HG02884 (cell line): ENCODE data around the gene HOXA7.

Experiments used
- ATAC-seq: cut with Tn5 transposase; IDR thresholded peaks from one replicate; pipeline ENCODE4 v1.9.1; 2021; ENCODE audit warnings: mild to moderate bottlenecking, moderate library complexity; ENCODE audit not compliant: unreplicated experiment

Gene HOXA7

DNA sequence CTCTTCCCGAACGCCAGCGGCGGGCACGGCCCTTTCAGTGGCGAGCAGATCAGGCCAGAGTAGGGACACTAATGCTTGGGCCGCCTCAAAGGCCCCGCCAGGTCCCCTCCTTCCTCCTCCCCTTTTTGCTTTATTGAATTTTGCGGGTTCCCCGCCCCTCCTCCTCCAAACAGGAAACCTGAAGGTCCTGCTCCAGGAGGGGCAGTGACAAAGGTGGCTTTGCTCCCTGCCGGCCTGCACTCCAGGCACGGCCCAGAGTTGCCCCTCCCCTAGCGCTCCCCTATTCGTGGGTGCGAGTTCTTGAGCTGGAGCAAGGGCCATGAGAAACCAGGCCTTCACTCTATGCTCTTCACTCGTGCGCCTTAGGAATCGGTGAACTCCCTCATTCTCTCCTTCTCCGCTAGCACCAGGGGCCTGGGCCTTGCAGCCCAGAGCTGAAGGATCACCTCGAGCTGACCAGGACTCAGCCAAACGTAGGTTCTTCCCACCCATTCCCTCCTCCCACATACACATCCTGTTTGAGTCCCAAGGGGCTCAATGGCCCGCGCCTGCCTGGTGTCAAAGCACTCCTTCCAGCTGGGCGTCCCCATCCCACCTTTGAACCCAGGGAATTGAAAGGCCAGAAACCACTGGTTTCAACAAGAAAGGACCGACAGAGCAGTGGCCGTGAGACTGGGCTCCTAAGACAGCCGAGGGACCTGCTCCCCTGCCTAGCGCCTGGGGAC is 8.3 kb downstream of the HOXA7 start:
- no peak for ATAC-seq

GRCh38 chr7:27147199-27148030 is 9.1 kb downstream of the HOXA7 start, which contains the start of gene HOXA6:
Gene HOXA6, minus strand, starts transcription at chr7:27147774. Its CDS starts 25 bp downstream, at chr7:27147749.
- no peak for ATAC-seq

- no peak for ATAC-seq
These were observed 9.8 kb downstream of the HOXA7 start for GRCh38 chr7:27146491-27147198.

- ATAC-seq, result no peak
These were observed 10.5 kb downstream of the HOXA7 start for GRCh38 chr7:27145914-27146412.

DNA sequence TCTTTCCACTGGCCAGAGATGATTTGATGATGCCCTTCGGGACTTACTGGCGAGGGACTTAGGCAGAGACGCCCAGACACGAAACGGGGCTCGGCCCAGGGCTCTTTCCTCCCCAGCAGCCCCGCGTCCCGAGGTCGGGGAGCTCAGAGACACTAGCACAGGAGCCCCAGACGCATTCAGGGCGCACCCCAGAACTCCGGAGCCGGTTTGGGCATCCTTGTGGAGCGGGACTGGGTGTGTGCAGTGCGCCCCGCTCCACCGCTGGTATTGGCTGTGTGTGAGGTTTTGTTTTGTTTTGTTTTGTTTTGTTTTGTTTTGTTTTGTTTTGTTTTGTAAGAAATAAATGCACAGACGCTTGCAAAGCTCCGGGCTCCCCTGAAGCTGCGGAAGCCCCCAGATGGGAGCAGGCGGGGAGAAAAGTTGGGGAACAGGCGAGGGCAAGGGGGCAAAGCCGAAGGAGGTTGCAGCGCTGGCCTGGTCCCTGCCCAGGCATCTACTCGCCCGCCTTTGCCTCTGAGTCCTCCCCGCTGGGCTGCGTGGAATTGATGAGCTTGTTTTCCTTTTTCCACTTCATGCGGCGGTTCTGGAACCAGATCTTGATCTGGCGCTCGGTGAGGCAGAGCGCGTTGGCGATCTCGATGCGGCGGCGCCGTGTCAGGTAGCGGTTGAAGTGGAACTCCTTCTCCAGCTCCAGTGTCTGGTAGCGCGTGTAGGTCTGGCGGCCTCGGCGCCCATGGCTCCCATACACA is 11.1 kb downstream of the HOXA7 start:
- no peak for ATAC-seq

- ATAC-seq, result no peak
These were observed 11.7 kb downstream of the HOXA7 start for GRCh38 chr7:27144781-27145164.

- no peak for ATAC-seq
These were observed 12.3 kb downstream of the HOXA7 start for GRCh38 chr7:27143950-27144780.

DNA sequence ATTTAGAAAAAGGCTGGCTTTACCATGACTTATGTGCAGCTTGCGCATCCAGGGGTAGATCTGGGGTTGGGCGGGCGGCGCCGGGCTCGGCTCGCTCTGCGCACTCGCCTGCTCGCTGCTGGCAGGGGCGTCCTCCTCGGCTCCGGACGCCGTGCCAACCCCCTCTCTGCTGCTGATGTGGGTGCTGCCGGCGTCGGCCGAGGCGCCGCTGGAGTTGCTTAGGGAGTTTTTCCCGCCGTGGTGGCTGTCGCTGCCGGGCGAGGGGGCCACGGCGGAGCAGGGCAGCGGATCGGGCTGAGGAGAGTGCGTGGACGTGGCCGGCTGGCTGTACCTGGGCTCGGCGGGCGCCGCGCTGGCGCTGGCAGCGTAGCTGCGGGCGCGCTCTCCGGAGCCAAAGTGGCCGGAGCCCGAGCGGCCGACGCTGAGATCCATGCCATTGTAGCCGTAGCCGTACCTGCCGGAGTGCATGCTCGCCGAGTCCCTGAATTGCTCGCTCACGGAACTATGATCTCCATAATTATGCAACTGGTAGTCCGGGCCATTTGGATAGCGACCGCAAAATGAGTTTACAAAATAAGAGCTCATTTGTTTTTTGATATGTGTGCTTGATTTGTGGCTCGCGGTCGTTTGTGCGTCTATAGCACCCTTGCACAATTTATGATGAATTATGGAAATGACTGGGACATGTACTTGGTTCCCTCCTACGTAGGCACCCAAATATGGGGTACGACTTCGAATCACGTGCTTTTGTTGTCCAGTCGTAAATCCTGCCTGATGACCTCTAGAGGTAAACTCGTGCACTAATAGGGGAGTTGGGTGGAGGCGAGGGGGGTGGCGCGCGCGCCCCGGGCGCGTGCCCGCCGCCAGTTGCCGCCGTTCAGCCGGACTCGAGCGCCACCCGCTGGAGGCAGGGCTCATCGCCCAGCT is 13.2 kb downstream of the HOXA7 start, which contains the start of gene HOXA5:
TSS of gene HOXA5 (minus strand) at position 659 of the 927 bp plus-strand sequence. CDS start at position 585, 74 bp downstream.
- no peak for ATAC-seq

DNA sequence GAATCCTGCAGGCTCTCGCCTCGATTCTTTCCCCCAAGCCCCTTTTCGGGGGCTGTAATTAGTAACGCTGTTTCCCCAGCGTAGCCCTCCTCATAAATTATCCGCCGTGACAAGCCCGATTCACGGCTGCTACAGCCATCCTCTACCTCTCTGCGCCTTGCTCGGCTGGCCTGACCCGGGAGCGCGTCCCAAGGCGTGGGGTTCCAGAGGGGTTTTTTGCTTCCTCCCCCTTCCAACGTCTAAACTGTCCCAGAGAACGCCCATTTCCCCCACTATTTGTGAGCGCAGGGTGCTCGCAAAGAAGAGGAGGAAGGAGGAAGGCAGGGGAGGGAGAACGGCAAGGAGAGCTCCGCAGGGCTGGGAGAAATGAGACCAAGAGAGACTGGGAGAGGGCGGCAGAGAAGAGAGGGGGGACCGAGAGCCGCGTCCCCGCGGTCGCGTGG is 13.9 kb downstream of the HOXA7 start:
- no peak for ATAC-seq

GRCh38 chr7:27141923-27142579 is 14.4 kb downstream of the HOXA7 start:
- ATAC-seq, result no peak

DNA sequence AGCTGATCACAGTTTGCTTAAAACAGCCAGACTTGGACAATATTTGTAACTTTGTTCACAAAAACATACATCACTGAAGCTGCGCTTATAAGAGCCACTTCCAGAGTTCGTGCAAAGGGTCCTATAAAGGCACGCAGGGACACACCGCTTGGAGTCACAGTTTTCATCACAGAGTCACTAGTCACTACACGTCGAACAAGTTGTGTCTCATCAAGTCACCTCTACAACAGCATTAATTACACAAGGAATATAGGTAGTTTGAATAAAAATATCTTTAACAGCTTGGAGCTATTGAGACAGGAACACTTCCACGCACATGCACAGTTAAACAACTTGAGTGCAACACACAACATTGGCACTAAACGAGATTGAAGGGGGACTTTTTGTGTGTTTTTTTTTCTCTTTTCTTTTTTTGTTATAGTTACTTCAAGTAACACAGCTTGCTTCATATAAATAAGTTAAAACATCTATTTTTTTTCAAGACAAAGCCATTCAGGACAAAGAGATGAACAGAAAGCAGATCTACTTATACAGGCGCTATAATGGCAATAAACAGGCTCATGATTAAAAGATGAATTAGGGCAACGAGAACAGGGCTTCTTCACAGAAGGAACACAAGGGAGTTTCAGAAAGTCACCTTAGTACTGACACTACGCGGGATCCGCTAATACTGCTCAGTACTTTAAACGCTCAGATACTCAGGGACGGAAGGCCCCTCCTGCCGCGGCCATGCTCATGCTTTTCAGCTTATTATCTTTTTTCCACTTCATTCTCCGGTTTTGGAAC is 15.1 kb downstream of the HOXA7 start:
- no peak for ATAC-seq

DNA sequence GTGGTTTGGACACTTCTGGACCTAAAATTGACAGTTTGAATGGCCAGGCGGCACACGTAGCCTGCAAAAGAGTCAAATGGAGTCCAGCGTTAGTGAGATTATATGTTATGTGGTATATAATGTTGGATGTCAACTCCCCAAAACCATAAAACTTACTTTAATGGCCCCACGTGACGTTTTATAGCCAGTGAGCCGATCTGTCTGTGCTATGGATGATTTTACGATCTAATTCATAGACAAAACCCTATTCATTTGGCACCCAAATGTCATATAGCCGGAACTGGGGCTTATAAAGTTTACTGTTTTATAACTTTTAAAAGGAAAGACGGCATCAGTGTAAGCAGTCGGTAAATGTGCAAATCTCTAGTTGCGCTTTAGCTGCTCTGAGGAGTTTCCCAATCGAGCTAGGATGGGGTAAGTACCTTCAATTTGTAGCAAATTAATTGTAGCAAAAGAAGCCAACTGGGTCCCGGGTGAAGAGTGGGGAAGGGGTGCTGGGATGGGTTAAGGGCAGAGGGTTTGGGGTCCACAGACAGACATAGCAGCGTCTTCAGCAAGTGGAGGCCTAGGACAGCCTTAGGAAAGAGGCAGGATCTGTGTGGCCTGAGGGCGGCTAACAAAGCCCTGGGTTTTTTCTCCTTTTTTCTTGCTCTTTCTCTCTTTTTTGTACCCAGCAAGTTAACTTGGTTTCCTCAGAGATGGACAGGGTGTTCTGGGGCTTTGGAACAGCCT is 16.2 kb downstream of the HOXA7 start:
- no peak for ATAC-seq

DNA sequence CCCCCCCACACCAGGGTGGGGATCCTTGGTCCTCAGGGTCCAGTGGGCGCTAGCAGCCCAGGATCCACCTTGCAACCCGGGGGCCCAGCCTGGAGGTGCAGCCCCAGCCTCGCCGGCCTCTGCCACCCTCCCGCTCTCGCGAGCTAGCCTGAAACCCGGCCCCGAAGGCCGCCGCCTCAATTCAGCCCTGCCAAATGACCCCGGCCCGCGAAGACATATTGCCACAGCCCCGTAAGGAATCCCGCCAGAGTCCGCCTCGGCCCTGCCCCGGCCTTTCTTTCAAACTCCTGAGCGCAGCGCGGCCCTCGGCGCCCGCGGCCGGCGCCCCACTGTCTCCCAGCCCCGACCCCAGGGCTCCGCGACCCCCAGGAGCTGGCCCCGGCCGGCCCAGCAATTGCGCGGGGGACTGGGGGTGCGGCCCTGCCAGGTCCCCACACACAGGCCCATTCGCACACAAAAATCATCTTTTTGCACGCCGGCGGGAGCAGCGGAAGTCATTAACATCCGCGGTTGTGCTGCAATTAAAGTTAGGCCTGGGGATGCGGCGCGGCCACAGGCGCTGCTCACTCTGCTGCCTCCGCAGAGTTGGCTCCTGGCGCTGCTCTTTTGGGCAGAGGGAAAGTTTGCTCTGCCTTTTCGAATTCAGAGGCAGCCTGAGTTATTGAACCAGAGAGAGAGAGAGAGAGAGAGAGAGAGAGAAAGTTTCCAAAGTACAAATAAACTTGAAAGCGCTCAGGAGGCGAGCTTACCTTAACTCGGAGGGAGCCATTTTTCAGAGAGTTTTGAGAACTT is 16.9 kb downstream of the HOXA7 start:
- ATAC-seq, result no peak

GRCh38 chr7:27138985-27139333 is 17.5 kb downstream of the HOXA7 start:
- no peak for ATAC-seq

DNA sequence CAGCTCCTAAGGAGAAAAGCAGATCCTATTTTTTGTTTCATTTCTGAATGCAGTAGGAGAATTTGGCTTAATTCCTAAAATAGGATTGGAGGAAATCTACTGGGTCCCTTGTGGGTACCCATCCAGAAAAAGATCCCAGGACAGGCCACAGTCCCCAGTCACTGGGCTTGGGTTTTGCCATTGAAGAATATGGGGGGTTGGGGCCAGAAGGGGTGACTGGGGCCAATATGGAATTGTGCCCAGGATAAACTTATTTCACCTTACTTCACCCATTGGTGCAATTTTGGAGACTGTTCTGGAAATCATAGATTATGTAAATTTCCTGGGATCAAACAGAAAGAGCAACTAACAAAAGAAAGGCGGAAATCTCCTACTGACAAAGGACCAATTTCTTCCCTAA is 18.0 kb downstream of the HOXA7 start:
- no peak for ATAC-seq
